HEK293 (cell line): ENCODE measurements around the gene PAN2.
A peak's percentile ranks its signal among the peaks of the same experiment; 100 is the strongest.

Source experiments
- CTCF ChIA-PET: fragments of 350-600 bp; formaldehyde crosslinking; extraction: SDS; loops from one replicate; lab custom pipeline; 2021; ENCODE audit warnings: antibody characterized with exemption; lab: Yijun Ruan, JAX
- POLR2A ChIA-PET: fragments of 300-600 bp; formaldehyde crosslinking; extraction: SDS; loops from one replicate; lab custom pipeline; 2020; ENCODE audit warnings: antibody characterized with exemption, inconsistent platforms; lab: Yijun Ruan, JAX
- H3K27ac ChIP-seq: fragments of 200-500 bp; sonication (Bioruptor generic); 2 replicates; pipeline ENCODE4 v1.5.1; 2014; ENCODE audit warnings: low read depth, low read length, control low read depth, inconsistent platforms; ENCODE audit errors: extremely low read depth
- H3K36me3 ChIP-seq, 2 experiments: fragments of 200-500 bp in 1 of 2; sonication (Bioruptor generic) in 1 of 2; 1 replicate in 1 of 2; 2 replicates in 1 of 2; pipeline ENCODE4 v1.5.1; 2014 to 2017; ENCODE audit warnings: inconsistent platforms in 2 of 2, low read length in 2 of 2; ENCODE audit not compliant: control insufficient read depth in 2 of 2, insufficient read depth in 1 of 2
- H3K4me1 ChIP-seq: fragments of 200-500 bp; sonication (Bioruptor generic); 2 replicates; pipeline ENCODE4 v1.5.1; 2014; ENCODE audit warnings: mild to moderate bottlenecking, low read length, inconsistent platforms; ENCODE audit not compliant: control insufficient read depth, insufficient read depth
- H3K4me3 ChIP-seq: 2 replicates; pipeline ENCODE4 v1.5.1; 2011; ENCODE audit warnings: low read depth, mild to moderate bottlenecking, control low read depth, low read length, moderate library complexity
- H3K9me3 ChIP-seq: fragments of 200-500 bp; sonication (Bioruptor generic); 2 replicates; pipeline ENCODE4 v1.5.1; 2014; ENCODE audit warnings: low read depth, low read length, inconsistent platforms; ENCODE audit not compliant: control insufficient read depth, insufficient read depth
- BCL11B ChIP-seq: fragments of 450-650 bp; formaldehyde crosslinking; IDR thresholded peaks from 2 replicates; pipeline ENCODE4 v1.5.1; 2016; ENCODE audit warnings: low read depth, missing biosample characterization, missing genetic modification characterization
- GLI4 ChIP-seq: fragments of 450-650 bp; formaldehyde crosslinking; IDR thresholded peaks from 2 replicates; pipeline ENCODE4 v1.5.1; 2016; ENCODE audit warnings: missing biosample characterization, missing genetic modification characterization
- PRDM1 ChIP-seq: fragments of 450-650 bp; formaldehyde crosslinking; IDR thresholded peaks from 2 replicates; pipeline ENCODE4; 2016; ENCODE audit warnings: missing biosample characterization, missing genetic modification characterization
- PRDM4 ChIP-seq: fragments of 450-650 bp; formaldehyde crosslinking; IDR thresholded peaks from 2 replicates; pipeline ENCODE4 v1.5.1; 2017; ENCODE audit warnings: missing biosample characterization, missing genetic modification characterization
- ZBTB10 ChIP-seq: fragments of 450-650 bp; formaldehyde crosslinking; IDR thresholded peaks from 2 replicates; pipeline ENCODE4 v1.5.1; 2016; ENCODE audit warnings: missing biosample characterization, missing genetic modification characterization
- ZEB2 ChIP-seq: fragments of 450-650 bp; formaldehyde crosslinking; IDR thresholded peaks from 2 replicates; pipeline ENCODE4 v1.5.1; 2016; ENCODE audit warnings: missing biosample characterization, missing genetic modification characterization
- ZNF112 ChIP-seq: fragments of 450-650 bp; formaldehyde crosslinking; IDR thresholded peaks from 2 replicates; pipeline ENCODE4 v1.5.0; 2017; ENCODE audit warnings: missing biosample characterization, missing genetic modification characterization
- ZNF138 ChIP-seq: fragments of 450-650 bp; formaldehyde crosslinking; IDR thresholded peaks from 2 replicates; pipeline ENCODE4 v1.5.1; 2016; ENCODE audit warnings: missing biosample characterization, missing genetic modification characterization, borderline replicate concordance
- ZNF169 ChIP-seq: fragments of 450-650 bp; formaldehyde crosslinking; IDR thresholded peaks from 2 replicates; pipeline ENCODE4 v1.5.1; 2016; ENCODE audit warnings: missing biosample characterization, missing genetic modification characterization
- ZNF239 ChIP-seq: fragments of 450-650 bp; formaldehyde crosslinking; IDR thresholded peaks from 2 replicates; pipeline ENCODE4 v1.5.1; 2016; ENCODE audit warnings: missing biosample characterization, missing genetic modification characterization
- ZNF248 ChIP-seq: fragments of 450-650 bp; formaldehyde crosslinking; IDR thresholded peaks from 2 replicates; pipeline ENCODE4 v1.5.1; 2017; ENCODE audit warnings: missing biosample characterization, missing genetic modification characterization
- ZNF292 ChIP-seq: fragments of 450-650 bp; formaldehyde crosslinking; IDR thresholded peaks from 2 replicates; pipeline ENCODE4 v1.5.1; 2016; ENCODE audit warnings: low read depth, missing biosample characterization, missing genetic modification characterization, borderline replicate concordance
- ZNF416 ChIP-seq: fragments of 450-650 bp; formaldehyde crosslinking; IDR thresholded peaks from 2 replicates; pipeline ENCODE4 v1.5.1; 2016; ENCODE audit warnings: missing biosample characterization, missing genetic modification characterization
- ZNF514 ChIP-seq: fragments of 450-650 bp; formaldehyde crosslinking; IDR thresholded peaks from 2 replicates; pipeline ENCODE4 v1.5.1; 2016; ENCODE audit warnings: missing biosample characterization, missing genetic modification characterization
- ZNF529 ChIP-seq: fragments of 450-650 bp; formaldehyde crosslinking; IDR thresholded peaks from 2 replicates; pipeline ENCODE4 v1.5.1; 2017; ENCODE audit warnings: missing genetic modification characterization, missing biosample characterization; ENCODE audit not compliant: insufficient replicate concordance
- ZNF544 ChIP-seq: fragments of 450-650 bp; formaldehyde crosslinking; IDR thresholded peaks from 2 replicates; pipeline ENCODE4 v1.5.0; 2017; ENCODE audit warnings: missing biosample characterization, missing genetic modification characterization
- ZXDB ChIP-seq: fragments of 450-650 bp; formaldehyde crosslinking; IDR thresholded peaks from 2 replicates; pipeline ENCODE4 v1.5.1; 2016; ENCODE audit warnings: missing biosample characterization, missing genetic modification characterization
- TF ChIP-seq, protein P1 (sequence below): fragments of 450-650 bp; formaldehyde crosslinking; IDR thresholded peaks from 2 replicates; pipeline ENCODE4 v1.5.1; 2017; ENCODE audit warnings: missing biosample characterization, missing genetic modification characterization
- TF ChIP-seq, protein P2 (sequence below): IDR thresholded peaks from 2 replicates; pipeline ENCODE4 v1.6.1; 2011; ENCODE audit warnings: mild to moderate bottlenecking, low read depth, low read length, borderline replicate concordance
- TF ChIP-seq, protein P3 (sequence below): fragments of 450-650 bp; formaldehyde crosslinking; IDR thresholded peaks from 2 replicates; pipeline ENCODE4 v1.5.1; 2016; ENCODE audit warnings: missing biosample characterization, missing genetic modification characterization
- TF ChIP-seq, protein P4 (sequence below): fragments of 450-650 bp; formaldehyde crosslinking; IDR thresholded peaks from 2 replicates; pipeline ENCODE4 v1.5.1; 2016; ENCODE audit warnings: missing biosample characterization, missing genetic modification characterization

Gene PAN2

GRCh38 chr12:56326533-56326932, 7.3 kb downstream of the PAN2 start:
- Histone ChIP-seq H3K4me1 (no peaks in the 10 kb centered on the region), H3K27ac (no peak overlapping the region), H3K36me3 (peaks cover 19 to 71% of the 10 kb centered on the region in 2 experiments), H3K9me3 (no peaks in the 10 kb centered on the region), H3K4me3 (no peak overlapping the region)
- TF ChIP-seq ZNF112 (tag by site-specific recombination), result no peak
- TF ChIP-seq ZNF544 (tag by site-specific recombination), result peak; percentile 36; the same call in 1 of the 2 replicates
- ChIA-PET POLR2A (no interaction called here), CTCF (no interaction called here)

DNA sequence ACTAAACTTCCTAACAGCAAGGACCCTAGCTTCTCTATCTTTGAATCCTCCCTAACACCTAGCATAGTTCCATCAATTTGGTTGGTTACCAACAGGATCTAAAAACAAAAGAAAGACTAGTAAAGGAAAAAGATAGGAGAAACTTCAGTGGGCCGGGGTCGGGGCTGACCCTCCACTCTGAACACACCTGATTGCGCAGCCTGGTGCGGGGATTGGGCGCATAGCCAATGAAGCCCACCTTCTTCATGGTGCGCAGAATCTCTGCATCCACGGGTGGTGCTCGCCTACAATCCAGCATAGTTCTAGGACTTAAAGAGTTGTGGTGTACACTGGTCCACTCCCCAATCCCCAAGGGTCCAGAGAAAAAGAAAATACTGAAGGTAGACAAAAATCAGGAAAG, 7.7 kb downstream of the PAN2 start:
- H3K27ac ChIP-seq, result no peak overlapping the region
- no peaks in the 10 kb centered on the region for H3K9me3 ChIP-seq
- no peaks in the 10 kb centered on the region for H3K4me1 ChIP-seq
- CTCF ChIA-PET, result no interaction called here
- TF ChIP-seq ZNF529, result no peak
- TF ChIP-seq ZNF292 (tag by site-specific recombination), result no peak
- POLR2A ChIA-PET, result interaction anchor here (0.7 kb wide), 1 partner anchor 10 kb away, joined by 5 read pairs; the partner anchor contains the start of gene CNPY2
- no peak overlapping the region for H3K4me3 ChIP-seq
- H3K36me3 ChIP-seq, result peaks cover 19 to 71% of the 10 kb centered on the region in 2 experiments

DNA sequence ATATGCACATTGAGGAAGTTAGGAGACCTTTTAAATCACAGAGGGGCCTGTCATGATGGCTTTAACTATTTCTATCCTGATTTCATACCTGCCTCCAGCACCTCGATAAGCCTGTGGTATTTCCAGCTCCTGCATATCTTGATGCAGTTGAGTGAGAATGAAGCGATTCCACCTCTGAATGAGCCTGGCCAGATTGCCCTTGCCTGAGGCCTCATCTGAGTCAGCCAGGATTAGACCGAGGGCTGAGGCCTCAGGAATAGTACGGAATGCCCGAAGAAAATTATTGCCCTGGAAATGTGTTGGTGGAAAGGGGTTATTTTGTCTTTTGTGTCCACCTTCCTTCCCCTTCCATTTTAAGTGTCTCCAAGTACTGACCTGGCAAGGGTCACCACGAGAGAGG, 9.6 kb downstream of the PAN2 start:
- Histone ChIP-seq H3K4me1 (no peaks in the 10 kb centered on the region), H3K9me3 (no peaks in the 10 kb centered on the region), H3K36me3 (peaks cover 23 to 81% of the 10 kb centered on the region in 2 experiments), H3K27ac (no peak overlapping the region), H3K4me3 (no peak overlapping the region)
- ChIA-PET CTCF (no interaction called here), POLR2A (interaction anchor here (0.6 to 1.7 kb wide), 2 partner anchors 8 to 223 kb away, joined by 3 to 4 read pairs; partner anchors contain the start of gene CNPY2)
- TF ChIP-seq, protein P1, sequence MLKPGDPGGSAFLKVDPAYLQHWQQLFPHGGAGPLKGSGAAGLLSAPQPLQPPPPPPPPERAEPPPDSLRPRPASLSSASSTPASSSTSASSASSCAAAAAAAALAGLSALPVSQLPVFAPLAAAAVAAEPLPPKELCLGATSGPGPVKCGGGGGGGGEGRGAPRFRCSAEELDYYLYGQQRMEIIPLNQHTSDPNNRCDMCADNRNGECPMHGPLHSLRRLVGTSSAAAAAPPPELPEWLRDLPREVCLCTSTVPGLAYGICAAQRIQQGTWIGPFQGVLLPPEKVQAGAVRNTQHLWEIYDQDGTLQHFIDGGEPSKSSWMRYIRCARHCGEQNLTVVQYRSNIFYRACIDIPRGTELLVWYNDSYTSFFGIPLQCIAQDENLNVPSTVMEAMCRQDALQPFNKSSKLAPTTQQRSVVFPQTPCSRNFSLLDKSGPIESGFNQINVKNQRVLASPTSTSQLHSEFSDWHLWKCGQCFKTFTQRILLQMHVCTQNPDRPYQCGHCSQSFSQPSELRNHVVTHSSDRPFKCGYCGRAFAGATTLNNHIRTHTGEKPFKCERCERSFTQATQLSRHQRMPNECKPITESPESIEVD (tag by site-specific recombination), result no peak
- no peak for TF ChIP-seq BCL11B
- no peak for TF ChIP-seq PRDM4 (tag by site-specific recombination)
- no peak for TF ChIP-seq ZEB2
- no peak for TF ChIP-seq GLI4 (tag by site-specific recombination)
- TF ChIP-seq, protein P2, sequence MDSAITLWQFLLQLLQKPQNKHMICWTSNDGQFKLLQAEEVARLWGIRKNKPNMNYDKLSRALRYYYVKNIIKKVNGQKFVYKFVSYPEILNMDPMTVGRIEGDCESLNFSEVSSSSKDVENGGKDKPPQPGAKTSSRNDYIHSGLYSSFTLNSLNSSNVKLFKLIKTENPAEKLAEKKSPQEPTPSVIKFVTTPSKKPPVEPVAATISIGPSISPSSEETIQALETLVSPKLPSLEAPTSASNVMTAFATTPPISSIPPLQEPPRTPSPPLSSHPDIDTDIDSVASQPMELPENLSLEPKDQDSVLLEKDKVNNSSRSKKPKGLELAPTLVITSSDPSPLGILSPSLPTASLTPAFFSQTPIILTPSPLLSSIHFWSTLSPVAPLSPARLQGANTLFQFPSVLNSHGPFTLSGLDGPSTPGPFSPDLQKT, result no peak
- no peak for TF ChIP-seq ZNF169 (tag by site-specific recombination)
- no peak for TF ChIP-seq PRDM1 (tag by site-specific recombination)
- no peak for TF ChIP-seq ZNF239 (tag by site-specific recombination)
- TF ChIP-seq ZNF514 (tag by site-specific recombination), result no peak
- no peak for TF ChIP-seq ZNF248 (tag by site-specific recombination)
- TF ChIP-seq ZXDB (tag by site-specific recombination), result no peak
- TF ChIP-seq, protein P3, sequence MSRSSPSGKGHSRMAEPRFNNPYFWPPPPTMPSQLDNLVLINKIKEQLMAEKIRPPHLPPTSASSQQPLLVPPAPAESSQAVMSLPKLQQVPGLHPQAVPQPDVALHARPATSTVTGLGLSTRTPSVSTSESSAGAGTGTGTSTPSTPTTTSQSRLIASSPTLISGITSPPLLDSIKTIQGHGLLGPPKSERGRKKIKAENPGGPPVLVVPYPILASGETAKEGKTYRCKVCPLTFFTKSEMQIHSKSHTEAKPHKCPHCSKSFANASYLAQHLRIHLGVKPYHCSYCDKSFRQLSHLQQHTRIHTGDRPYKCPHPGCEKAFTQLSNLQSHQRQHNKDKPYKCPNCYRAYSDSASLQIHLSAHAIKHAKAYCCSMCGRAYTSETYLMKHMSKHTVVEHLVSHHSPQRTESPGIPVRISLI, result no peak
- no peak for TF ChIP-seq ZNF416 (tag by site-specific recombination)
- TF ChIP-seq, protein P4, sequence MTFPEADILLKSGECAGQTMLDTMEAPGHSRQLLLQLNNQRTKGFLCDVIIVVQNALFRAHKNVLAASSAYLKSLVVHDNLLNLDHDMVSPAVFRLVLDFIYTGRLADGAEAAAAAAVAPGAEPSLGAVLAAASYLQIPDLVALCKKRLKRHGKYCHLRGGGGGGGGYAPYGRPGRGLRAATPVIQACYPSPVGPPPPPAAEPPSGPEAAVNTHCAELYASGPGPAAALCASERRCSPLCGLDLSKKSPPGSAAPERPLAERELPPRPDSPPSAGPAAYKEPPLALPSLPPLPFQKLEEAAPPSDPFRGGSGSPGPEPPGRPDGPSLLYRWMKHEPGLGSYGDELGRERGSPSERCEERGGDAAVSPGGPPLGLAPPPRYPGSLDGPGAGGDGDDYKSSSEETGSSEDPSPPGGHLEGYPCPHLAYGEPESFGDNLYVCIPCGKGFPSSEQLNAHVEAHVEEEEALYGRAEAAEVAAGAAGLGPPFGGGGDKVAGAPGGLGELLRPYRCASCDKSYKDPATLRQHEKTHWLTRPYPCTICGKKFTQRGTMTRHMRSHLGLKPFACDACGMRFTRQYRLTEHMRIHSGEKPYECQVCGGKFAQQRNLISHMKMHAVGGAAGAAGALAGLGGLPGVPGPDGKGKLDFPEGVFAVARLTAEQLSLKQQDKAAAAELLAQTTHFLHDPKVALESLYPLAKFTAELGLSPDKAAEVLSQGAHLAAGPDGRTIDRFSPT (tag by site-specific recombination), result no peak
- no peak for TF ChIP-seq ZNF138
- no peak for TF ChIP-seq ZBTB10 (tag by site-specific recombination)
